Brain microvascular endothelial cell (primary cell): ENCODE results near the gene RAPGEF4.

Source experiments
- DNase-seq: peaks from one replicate; pipeline ENCODE4 v3.0.0-alpha.2; 2020
- H3K27ac ChIP-seq: fragments of 250-450 bp; sonication (Bioruptor Pico); 2 replicates; pipeline ENCODE4 v1.5.1; 2020; ENCODE audit warnings: mild to moderate bottlenecking, moderate library complexity
- H3K27me3 ChIP-seq: fragments of 250-450 bp; sonication (Bioruptor Pico); replicated peaks from 2 replicates; pipeline ENCODE4 v1.5.1; 2020; ENCODE audit warnings: mild to moderate bottlenecking
- H3K36me3 ChIP-seq: fragments of 250-450 bp; sonication (Bioruptor Pico); replicated peaks from 2 replicates; pipeline ENCODE4 v1.5.1; 2020; ENCODE audit warnings: mild to moderate bottlenecking
- H3K4me3 ChIP-seq: 2 replicates; pipeline ENCODE4 v1.5.1; 2011; ENCODE audit warnings: low read depth, mild to moderate bottlenecking, control low read depth, low read length, moderate library complexity
- in situ Hi-C: cut with HindIII; loops from 2 replicates; pipeline ENCODE4 v1.10.0; 2017; ENCODE audit warnings: low sequenced_read_pairs, low pct_ligation_motif_present
- TF ChIP-seq, protein P1 (sequence below): IDR thresholded peaks from 2 replicates; pipeline ENCODE4 v1.5.1; 2011; ENCODE audit warnings: low read depth, mild to moderate bottlenecking, moderate library complexity, low read length, control low read depth, inconsistent platforms; ENCODE audit errors: missing control alignments

RAPGEF4 gene

GRCh38 chr2:173051463-173052215 is 316.0 kb downstream of the RAPGEF4 start:
- in situ Hi-C loops = no loop called here
- no peaks in the 10 kb centered on the region for H3K36me3 ChIP-seq
- TF ChIP-seq, protein P1, sequence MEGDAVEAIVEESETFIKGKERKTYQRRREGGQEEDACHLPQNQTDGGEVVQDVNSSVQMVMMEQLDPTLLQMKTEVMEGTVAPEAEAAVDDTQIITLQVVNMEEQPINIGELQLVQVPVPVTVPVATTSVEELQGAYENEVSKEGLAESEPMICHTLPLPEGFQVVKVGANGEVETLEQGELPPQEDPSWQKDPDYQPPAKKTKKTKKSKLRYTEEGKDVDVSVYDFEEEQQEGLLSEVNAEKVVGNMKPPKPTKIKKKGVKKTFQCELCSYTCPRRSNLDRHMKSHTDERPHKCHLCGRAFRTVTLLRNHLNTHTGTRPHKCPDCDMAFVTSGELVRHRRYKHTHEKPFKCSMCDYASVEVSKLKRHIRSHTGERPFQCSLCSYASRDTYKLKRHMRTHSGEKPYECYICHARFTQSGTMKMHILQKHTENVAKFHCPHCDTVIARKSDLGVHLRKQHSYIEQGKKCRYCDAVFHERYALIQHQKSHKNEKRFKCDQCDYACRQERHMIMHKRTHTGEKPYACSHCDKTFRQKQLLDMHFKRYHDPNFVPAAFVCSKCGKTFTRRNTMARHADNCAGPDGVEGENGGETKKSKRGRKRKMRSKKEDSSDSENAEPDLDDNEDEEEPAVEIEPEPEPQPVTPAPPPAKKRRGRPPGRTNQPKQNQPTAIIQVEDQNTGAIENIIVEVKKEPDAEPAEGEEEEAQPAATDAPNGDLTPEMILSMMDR = no peak
- DNase-seq = no peak
- H3K27ac ChIP-seq = no peak overlapping the region
- H3K27me3 ChIP-seq = no peaks in the 10 kb centered on the region
- no peak overlapping the region for H3K4me3 ChIP-seq

GRCh38 chr2:173053043-173053699 is 317.5 kb downstream of the RAPGEF4 start:
- no peak for DNase-seq
- Histone ChIP-seq H3K4me3 (no peak overlapping the region), H3K27ac (no peak overlapping the region), H3K36me3 (no peaks in the 10 kb centered on the region), H3K27me3 (no peaks in the 10 kb centered on the region)
- TF ChIP-seq, protein P1 = no peak
- in situ Hi-C loops = no loop called here

DNA sequence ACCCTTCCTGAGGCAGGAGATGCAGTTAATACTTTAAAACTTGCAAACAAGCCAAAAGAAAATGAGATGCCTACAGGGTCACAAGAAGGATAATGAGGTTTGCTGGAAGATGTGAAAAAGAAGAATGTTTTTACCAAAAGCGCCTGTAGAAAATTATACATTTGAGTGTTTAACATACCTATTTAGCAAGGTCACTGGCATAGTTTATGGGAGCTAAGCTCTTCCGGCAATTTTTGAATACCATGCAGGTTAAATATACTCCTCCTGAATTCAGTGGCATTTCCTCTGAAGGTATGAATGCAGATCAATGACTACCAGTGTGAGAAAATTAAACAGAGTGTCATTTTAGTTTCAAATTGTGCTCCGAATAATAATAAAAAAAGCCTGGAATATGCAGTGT is 318.8 kb downstream of the RAPGEF4 start:
- H3K4me3 ChIP-seq = no peak overlapping the region
- TF ChIP-seq, protein P1 = no peak
- in situ Hi-C loops = no loop called here
- no peaks in the 10 kb centered on the region for H3K27me3 ChIP-seq
- H3K27ac ChIP-seq = peak overlapping the region; percentile 4
- DNase-seq = no peak
- no peaks in the 10 kb centered on the region for H3K36me3 ChIP-seq

DNA sequence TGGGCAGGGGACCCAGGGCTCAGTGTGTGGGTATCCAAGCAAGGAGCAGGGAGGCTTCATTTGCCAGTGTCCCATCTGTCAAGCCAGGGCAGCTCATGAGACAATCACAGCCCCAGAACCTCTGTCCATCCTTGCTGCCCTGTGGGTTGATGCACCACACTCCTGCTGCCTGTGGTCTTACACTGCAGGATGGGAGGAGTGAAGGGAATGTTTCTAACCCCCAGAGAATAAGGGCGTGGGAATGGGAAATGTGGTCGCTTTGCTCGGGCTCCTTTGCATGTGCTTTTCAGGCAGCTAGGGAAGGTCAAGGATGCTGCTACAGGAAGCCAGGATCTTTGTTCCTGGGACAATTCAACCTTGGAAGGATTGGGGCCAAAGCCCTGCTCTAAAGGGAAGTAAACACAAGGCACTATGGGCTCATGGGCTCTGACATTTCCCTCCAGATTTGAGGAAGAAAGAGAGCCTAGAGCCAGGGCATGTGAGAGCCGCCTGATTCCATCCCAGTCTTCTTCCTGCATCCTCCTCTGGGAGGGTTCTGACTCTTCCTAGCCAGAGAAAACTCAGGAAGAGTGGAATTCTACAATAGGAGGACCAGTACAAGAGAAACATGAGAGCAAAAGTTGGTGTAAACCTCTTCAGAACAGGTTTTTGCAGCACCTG is 321.2 kb downstream of the RAPGEF4 start:
- no peak overlapping the region for H3K4me3 ChIP-seq
- no peak overlapping the region for H3K27ac ChIP-seq
- TF ChIP-seq, protein P1 = no peak
- no peaks in the 10 kb centered on the region for H3K27me3 ChIP-seq
- in situ Hi-C loops = no loop called here
- no peak for DNase-seq
- H3K36me3 ChIP-seq = no peaks in the 10 kb centered on the region

DNA sequence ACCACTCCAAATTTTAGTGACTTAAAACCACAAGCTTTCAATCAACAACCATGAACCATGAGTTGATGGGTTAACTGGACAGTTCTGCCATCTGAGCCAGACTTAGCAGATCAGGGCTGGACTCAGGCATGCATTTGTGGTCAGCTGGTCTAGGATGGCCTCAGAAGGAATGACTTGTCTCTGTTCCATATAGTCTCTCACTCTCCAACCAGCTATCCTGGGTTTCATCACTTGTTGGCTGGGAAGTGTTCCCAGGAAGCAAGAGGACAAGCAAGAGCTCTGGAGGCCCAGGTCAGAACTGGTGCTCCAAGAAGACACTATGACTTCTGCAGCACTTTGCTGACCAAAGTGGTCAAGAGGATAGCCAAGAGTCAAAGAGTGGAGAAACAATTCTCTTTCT is 322.5 kb downstream of the RAPGEF4 start:
- H3K4me3 ChIP-seq = no peak overlapping the region
- TF ChIP-seq, protein P1 = no peak
- H3K36me3 ChIP-seq = no peaks in the 10 kb centered on the region
- no peak for DNase-seq
- H3K27me3 ChIP-seq = no peaks in the 10 kb centered on the region
- no peak overlapping the region for H3K27ac ChIP-seq
- in situ Hi-C loops = no loop called here
